Activated CD4-positive, alpha-beta T cell treated with anti-CD3 and anti-CD28 coated beads for 1 hour (primary cell): ENCODE results near the gene MEF2C.
"Not testable (repeated sequence)": the region's sequence is repeated elsewhere in the genome, so short reads cannot be mapped to it uniquely, and the experiment has no call there.

Experiments used
- DNase-seq: peaks from one replicate; pipeline ENCODE4 v3.0.0-alpha.2; 2020

Gene MEF2C

DNA sequence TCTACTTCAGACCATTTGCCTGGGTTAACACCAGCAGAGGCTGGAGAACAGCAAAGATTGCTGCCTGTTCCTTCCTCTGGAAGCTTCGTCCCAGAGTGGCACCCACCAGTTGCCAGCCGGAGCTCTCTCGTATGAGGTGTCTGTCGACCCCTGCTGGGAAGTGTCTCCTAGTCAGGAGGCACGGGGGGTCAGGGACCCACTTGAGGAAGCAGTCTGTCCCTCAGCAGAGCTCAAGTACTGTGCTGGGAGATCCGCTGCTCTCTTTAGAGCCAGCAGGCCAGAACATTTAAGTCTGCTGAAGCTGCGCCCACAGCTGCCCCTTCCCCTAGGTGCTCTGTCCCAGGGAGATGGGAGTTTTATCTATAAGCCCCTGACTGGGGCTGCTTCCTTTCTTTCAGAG is 84.1 kb downstream of the MEF2C start:
- not testable (repeated sequence) for DNase-seq

DNA sequence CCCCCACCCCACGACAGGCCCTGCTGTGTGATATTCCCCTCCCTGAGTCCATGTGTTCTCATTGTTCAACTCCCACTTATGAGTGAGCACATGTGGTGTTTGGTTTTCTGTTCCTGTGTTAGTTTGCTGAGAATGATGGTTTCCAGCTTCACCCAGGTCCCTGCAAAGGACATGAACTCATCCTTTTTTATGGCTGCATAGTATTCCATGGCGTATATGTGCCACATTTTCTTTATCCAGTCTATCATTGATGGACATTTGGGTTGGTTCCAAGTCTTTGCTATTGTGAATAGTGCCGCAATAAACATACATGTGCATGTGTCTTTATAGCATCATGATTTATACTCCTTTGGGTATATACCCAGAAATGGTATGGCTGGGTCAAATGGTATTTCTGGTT is 89.2 kb downstream of the MEF2C start:
- DNase-seq = not testable (repeated sequence)

GRCh38 chr5:88792144-88792840 is 90.7 kb downstream of the MEF2C start:
- no peak for DNase-seq

GRCh38 chr5:88787856-88788255 is 95.1 kb downstream of the MEF2C start:
- DNase-seq = no peak

- no peak for DNase-seq
Observed at GRCh38 chr5:88786789-88787188, 96.2 kb downstream of the MEF2C start.

GRCh38 chr5:88785746-88786565 is 97.0 kb downstream of the MEF2C start:
- no peak for DNase-seq

- DNase-seq = no peak
Observed at GRCh38 chr5:88782571-88782970, 100.4 kb downstream of the MEF2C start.

DNA sequence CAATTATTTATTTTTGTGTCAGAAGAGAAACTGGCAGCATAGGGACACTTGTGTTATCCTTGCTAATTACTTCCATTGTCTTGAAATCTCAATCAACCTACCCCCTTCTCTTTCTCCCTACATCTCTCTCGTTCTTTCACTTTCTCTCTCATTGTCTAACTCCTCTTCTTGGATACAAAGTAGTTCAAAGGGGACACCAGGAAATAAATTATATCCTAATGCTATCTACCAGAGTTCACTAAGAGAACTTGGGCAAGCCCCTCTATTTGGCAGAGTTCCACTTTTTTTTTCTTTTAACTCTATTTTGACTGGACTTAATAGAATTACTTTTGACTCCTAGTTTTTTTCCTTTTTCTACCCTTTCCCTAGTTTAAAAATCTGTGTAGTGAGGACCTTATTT is 102.2 kb downstream of the MEF2C start:
- DNase-seq = no peak

DNA sequence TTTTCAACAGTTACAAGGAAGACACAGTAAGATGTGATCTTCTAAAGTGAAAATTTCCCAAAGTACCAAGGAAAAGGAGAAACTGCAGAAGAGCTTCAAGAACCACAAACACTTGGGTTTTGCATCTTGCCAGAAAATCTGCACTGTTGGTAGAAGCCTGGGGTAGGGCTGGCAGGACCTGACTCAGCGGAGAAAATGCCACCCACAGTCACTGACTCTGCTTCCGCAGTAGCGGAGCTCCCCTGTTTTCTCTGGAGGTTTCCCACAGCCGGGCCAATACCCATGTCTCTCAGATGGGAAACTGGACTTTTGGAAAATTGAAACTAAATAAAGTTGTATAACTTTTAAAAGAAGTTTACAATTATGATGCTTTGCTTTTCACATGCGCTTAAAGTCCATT is 104.2 kb downstream of the MEF2C start:
- DNase-seq = no peak

- no peak for DNase-seq
Observed at GRCh38 chr5:88776692-88777091, 106.3 kb downstream of the MEF2C start.

DNA sequence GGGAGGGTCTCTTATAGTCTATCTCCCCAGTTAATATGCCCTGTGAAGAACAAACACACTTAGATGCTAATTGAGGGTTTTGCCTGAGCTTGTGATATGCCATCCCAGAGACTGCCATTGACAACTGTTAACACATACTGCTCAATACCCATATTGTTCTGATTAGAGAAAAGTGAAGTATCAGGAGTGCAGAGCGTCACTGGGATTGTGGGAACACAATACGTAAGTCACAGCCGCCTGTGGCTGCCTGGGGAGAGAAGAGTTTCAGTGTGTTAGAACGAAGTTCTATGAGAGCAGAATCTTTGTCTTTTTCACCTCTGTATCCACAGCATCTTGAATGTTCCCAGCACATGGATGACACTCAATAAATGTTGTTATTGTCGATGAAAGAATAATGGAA is 110.2 kb downstream of the MEF2C start:
- DNase-seq = no peak

DNA sequence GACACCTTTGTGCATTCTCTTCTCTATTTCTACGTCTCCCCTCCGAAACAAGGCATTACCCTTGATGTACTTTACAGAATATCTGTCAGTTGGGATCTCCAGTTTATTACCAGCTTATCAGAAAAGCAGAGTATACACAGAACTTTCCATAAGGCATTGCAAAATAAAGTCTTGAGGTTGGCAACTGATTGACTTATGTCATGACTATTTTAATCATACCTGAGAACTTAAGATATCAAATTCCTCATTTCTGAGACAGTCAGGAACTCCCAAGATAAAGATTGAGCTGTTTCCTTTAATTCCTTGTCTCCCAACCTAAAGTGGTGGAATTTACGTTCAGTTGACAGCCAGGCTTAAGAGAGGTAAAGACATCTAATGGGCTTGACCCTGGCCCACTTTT is 110.9 kb downstream of the MEF2C start:
- DNase-seq = no peak

- DNase-seq = no peak
Observed at GRCh38 chr5:88770276-88771257, 112.4 kb downstream of the MEF2C start.

GRCh38 chr5:88769165-88769564 is 113.8 kb downstream of the MEF2C start:
- DNase-seq = no peak

DNA sequence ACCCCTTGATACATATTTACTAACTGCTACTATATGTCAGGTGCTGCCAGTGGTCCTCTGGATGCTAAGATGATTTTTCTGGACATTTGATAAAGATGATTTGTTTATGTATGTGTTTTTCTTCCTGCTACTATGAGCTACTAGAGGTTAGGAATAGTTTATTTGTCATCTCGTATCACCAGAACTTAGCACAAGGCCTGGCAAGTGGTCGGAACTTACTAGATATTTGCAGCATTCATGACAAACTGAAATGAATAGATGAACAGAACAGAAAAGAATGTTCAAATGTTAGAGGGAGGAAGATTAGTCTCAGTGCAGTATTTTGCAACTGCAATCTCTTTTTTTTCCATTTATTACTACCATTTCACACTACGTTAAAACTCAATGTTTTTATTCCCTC is 114.6 kb downstream of the MEF2C start:
- no peak for DNase-seq

- no peak for DNase-seq
Observed at GRCh38 chr5:88765798-88766197, 117.2 kb downstream of the MEF2C start.

DNA sequence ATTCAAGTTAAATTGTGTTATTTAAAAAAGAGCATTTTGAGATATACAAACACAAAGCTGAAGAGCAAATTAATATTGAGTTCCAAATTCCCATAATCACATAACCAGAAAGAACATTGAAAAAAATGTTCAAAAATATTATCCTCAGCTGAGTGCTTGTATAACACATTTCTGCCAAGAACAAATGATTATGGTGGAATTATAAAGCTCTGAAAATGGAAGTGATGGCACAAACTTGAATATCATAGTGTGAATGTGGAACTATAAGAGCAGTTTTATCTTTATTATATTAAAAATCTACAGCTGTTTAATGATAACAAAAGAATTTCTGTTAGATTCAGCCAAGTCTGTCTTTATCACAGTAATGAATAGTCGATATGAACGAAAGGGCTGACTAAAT is 117.8 kb downstream of the MEF2C start:
- DNase-seq = no peak

DNA sequence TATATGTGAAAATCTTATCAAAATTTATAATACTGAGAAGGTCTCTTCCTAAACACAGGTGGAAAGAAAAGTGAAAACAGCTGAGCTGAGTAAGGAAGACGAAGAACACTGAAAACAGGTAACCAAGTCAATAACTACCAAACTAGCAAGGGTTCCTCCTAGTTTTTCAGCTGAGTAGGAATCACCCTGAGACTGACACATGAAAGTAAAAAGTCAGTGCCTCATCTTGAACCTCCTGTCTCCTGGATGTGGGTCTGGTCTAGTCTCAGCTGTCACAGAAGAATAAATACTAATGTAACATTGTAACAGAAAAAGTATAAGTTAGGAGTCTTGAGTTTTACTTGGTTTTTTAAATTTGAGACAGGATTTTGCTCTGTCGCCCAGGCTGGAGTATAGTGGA is 121.0 kb downstream of the MEF2C start:
- no peak for DNase-seq

DNA sequence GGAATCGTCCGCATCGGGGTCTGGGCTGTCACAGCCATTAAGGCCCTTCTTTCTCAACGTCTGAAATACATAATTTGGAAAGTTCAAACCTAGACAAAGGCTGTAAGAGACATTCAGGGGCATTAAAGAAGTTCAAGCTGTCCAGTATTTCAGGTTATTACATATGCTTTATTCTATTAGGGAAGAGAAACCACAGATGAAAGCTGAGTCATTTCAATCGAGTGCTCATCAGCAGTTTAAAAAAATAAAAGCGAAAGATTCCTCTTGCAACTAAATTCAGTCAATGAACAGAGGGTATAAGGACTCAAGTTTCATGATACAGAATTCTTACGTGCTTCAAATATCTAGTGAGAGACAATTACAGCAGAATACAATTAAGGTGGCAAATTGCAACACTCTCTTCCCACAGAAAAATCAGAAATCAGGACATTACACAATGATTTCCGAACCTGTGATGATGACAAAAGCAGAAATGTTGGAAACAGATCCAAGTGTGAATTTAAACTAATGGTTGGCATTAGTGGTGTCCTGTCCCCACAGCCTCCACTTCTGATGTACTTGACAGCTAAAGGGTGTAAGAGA is 121.6 kb downstream of the MEF2C start:
- no peak for DNase-seq

- DNase-seq = no peak
Observed at GRCh38 chr5:88760527-88760926, 122.5 kb downstream of the MEF2C start.

- no peak for DNase-seq
Observed at GRCh38 chr5:88758591-88758990, 124.4 kb downstream of the MEF2C start.

DNA sequence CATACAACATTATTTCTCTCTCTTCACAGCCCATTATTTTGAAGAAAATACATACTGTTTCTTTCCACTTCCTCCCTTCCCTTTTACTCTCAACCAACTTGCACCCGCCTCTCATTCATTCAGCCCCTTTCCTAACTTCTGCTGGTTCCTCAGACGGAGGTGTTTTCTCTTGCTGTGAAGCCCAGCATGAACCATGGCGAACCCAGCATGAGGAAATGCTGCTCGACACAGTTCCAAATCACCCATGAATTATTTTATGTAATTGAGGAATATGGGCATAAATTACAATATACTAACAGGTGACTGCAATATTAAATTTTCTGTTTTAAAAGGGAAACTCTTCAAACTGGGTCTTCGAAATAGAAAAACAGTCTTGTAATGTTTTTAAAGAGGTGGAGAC is 124.8 kb downstream of the MEF2C start:
- no peak for DNase-seq

DNA sequence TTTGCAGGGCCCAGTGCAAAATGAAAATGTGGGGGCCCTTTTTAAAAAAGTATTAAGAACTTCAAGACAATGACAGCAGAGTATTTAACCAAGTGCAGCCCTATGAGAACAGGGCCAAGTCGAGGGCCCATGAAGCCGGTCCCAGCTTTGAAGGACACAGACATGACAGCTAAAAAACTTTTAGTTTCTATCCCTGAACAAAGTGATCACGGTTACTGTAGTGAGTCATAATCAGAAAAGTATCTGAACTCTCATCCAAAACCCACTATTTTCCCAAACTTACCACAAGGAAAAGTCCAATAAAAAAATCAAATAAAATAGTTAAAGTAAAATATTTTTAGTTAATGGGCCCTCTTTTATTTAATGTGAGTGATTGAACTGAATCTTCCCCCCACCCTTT is 126.0 kb downstream of the MEF2C start:
- no peak for DNase-seq
